B cell (primary cell): ENCODE measurements around the gene TSPYL1. TPM values are rescaled to one million over a fixed set of nuclear protein-coding genes. Genes with fewer than 3 reads are reported as not detected.

Source experiments
- ATAC-seq: fragments of 200-7000 bp; cut with Tn5 transposase; one replicate; pipeline ENCODE4 v1.10.0; 2021; ENCODE audit warnings: low read depth, mild to moderate bottlenecking, moderate number of reproducible peaks, moderate library complexity
- CTCF ChIA-PET: fragments of 350-600 bp; sonication (Branson Sonifier 250); formaldehyde crosslinking; loops from one replicate; lab custom pipeline; 2021; ENCODE audit warnings: antibody characterized with exemption, inconsistent platforms; lab: Charles Lee
- POLR2A ChIA-PET: fragments of 350-600 bp; sonication (Branson Sonifier 250); formaldehyde crosslinking; loops from one replicate; lab custom pipeline; 2021; ENCODE audit warnings: antibody characterized with exemption; lab: Charles Lee
- DNase-seq: peaks from one replicate; pipeline ENCODE4 v3.0.0; 2013
- H2AFZ ChIP-seq: 2 replicates; pipeline ENCODE4 v1.6.1; 2012; ENCODE audit warnings: mild to moderate bottlenecking, low read depth, low read length; ENCODE audit not compliant: insufficient read depth, poor library complexity, severe bottlenecking
- H3K27ac ChIP-seq, 2 donors: 1 replicate in 1 of 2; 2 replicates in 1 of 2; pipeline ENCODE4 v1.5.1; 2012 to 2013; ENCODE audit warnings: low read length in 2 of 2, mild to moderate bottlenecking in 2 of 2, moderate library complexity in 1 of 2
- H3K27me3 ChIP-seq, 4 experiments: fragments of 200-600 bp in 1 of 4; sonication (generic) in 1 of 4; replicated peaks in 1 of 4; 1 replicate in 2 of 4; 2 replicates in 2 of 4; pipeline versions ENCODE4 v1.6.1 to v1.7.0; 2013 to 2016; ENCODE audit warnings: low read length in 3 of 4, mild to moderate bottlenecking in 2 of 4, mixed read lengths in 1 of 4, moderate library complexity in 1 of 4; ENCODE audit not compliant: insufficient read depth in 4 of 4, control insufficient read depth in 3 of 4; ENCODE audit errors: control extremely low read depth in 1 of 4
- H3K36me3 ChIP-seq, 2 experiments: replicated peaks in 1 of 2; 1 replicate in 1 of 2; 2 replicates in 1 of 2; pipeline versions ENCODE4 v1.6.1 to v1.7.1; 2013; ENCODE audit warnings: low read length in 1 of 2; ENCODE audit not compliant: insufficient read depth in 2 of 2, control insufficient read depth in 1 of 2; ENCODE audit errors: control extremely low read depth in 1 of 2, extremely low read depth in 1 of 2
- H3K4me1 ChIP-seq, 2 donors: fragments of 200-600 bp in 1 of 2; sonication (generic) in 1 of 2; 1 replicate in 1 of 2; 2 replicates in 1 of 2; pipeline versions ENCODE4 v1.5.1 to v1.6.1; 2013 to 2017; ENCODE audit warnings: low read length in 2 of 2; ENCODE audit not compliant: control insufficient read depth in 2 of 2, insufficient read depth in 2 of 2
- H3K4me2 ChIP-seq: replicated peaks from 2 replicates; pipeline ENCODE3; 2012; ENCODE audit warnings: mild to moderate bottlenecking, low read depth, low read length; ENCODE audit not compliant: poor library complexity, severe bottlenecking
- H3K4me3 ChIP-seq, 5 experiments: fragments of 200-600 bp in 1 of 5; sonication (generic) in 1 of 5; 1 replicate in 3 of 5; 2 replicates in 2 of 5; pipeline versions ENCODE4 v1.5.1 to v1.7.0; 2011 to 2016; ENCODE audit warnings: low read length in 4 of 5, mild to moderate bottlenecking in 4 of 5, low read depth in 2 of 5, control low read depth in 1 of 5, moderate library complexity in 1 of 5; ENCODE audit not compliant: insufficient read depth in 1 of 5; ENCODE audit errors: control extremely low read depth in 1 of 5, extremely low read depth in 1 of 5
- H3K79me2 ChIP-seq: fragments of 200-600 bp; sonication (generic); one replicate; pipeline ENCODE4 v1.6.0; 2016; ENCODE audit warnings: low read length; ENCODE audit not compliant: control insufficient read depth, insufficient read depth
- H3K9ac ChIP-seq: fragments of 200-600 bp; sonication (generic); 2 replicates; pipeline ENCODE4 v1.6.1; 2017; ENCODE audit warnings: mild to moderate bottlenecking, low read length, moderate library complexity
- H3K9me3 ChIP-seq, 3 donors: one replicate each; pipeline versions ENCODE4 v1.6.1 to v1.7.1; 2013; ENCODE audit warnings: low read length in 2 of 3; ENCODE audit not compliant: control insufficient read depth in 2 of 3, insufficient read depth in 1 of 3; ENCODE audit errors: control extremely low read depth in 1 of 3
- H4K20me1 ChIP-seq: 2 replicates; pipeline ENCODE4 v1.6.0; 2012; ENCODE audit warnings: mild to moderate bottlenecking, low read length; ENCODE audit not compliant: insufficient read depth, control insufficient read depth, poor library complexity, severe bottlenecking
- H3K27ac Mint-ChIP-seq: one replicate; pipeline ENCODE4 v1.8.0; 2021; ENCODE audit warnings: mixed read lengths
- H3K27me3 Mint-ChIP-seq: one replicate; pipeline ENCODE4 v1.8.0; 2021; ENCODE audit warnings: mixed read lengths
- H3K4me1 Mint-ChIP-seq: one replicate; pipeline ENCODE4 v1.8.0; 2021; ENCODE audit warnings: mixed read lengths
- H3K4me3 Mint-ChIP-seq: one replicate; pipeline ENCODE4 v1.8.0; 2021; ENCODE audit warnings: mixed read lengths
- H3K9me3 Mint-ChIP-seq: one replicate; pipeline ENCODE4 v1.8.0; 2022; ENCODE audit warnings: mixed read lengths; ENCODE audit not compliant: insufficient read depth
- EZH2 ChIP-seq: IDR thresholded peaks from 2 replicates; pipeline ENCODE4 v1.6.1; 2012; ENCODE audit warnings: borderline replicate concordance, low read depth, mild to moderate bottlenecking, moderate library complexity, low read length; ENCODE audit not compliant: insufficient read depth, poor library complexity, severe bottlenecking
- WGBS: methylation state at CpG from one replicate; pipeline ENCODE4 v1.1.5; 2013; ENCODE audit warnings: missing lambda C conversion rate; ENCODE audit not compliant: insufficient coverage; 5-methylcytosine and 5-hydroxymethylcytosine counted together
- intact Hi-C: fragments of 100-400 bp; cut with micrococcal nuclease; formaldehyde crosslinking; loops from one replicate; pipeline ENCODE4 v1.10.0; 2022
- polyA plus RNA-seq: library from polyadenylated mRNA; depleted of rRNA; stranded (reverse); fragments of >200 nt; gene quantifications from 2 replicates; pipeline ENCODE4 v1.2.3, GENCODE V29; 2012
- total RNA-seq, 2 donors: library from RNA; stranded (reverse); fragments of 120-200 nt in 1 of 2; gene quantifications; 1 replicate in 1 of 2; 2 replicates in 1 of 2; pipeline versions ENCODE4 v1.2.3 to v1.2.4, GENCODE V29; 2013 to 2022
- TF ChIP-seq, protein P1 (sequence below): fragments of 200-600 bp; IDR thresholded peaks from one replicate; pipeline ENCODE4 v1.8.0; 2022; ENCODE audit warnings: antibody characterized with exemption, mild to moderate bottlenecking

Gene TSPYL1
- total and polyA plus RNA-seq, 2 donors (not counting 1 experiment from before 2014, with no cell fraction given): 93.3 to 101 TPM

DNA sequence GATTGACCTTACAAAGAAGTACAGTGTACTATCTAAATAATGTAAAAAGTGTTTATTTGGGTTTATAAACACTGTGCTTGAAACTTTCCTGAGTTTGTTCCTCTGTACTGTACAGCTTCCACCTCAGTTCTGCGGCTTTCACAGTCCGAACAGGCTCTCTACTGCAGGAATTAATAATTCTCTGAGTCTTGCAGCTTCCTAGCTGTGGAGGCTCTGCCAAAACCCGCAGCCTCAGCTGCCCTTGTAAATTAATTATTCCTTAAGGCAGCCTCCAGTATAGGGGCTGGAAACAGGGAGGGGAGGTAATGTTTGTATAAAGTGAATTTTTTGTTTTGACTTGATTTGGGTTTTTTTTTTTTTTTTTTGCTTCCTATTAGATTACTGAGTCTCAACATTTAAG, 45.0 kb downstream of the TSPYL1 start:
- H3K4me1 Mint-ChIP-seq: no peaks in the 10 kb centered on the region
- no peaks in the 10 kb centered on the region for H3K9me3 ChIP-seq
- no peaks in the 10 kb centered on the region for H3K27me3 Mint-ChIP-seq
- H3K4me2 ChIP-seq: no peak overlapping the region
- no peaks in the 10 kb centered on the region for H4K20me1 ChIP-seq
- ATAC-seq (no peak), DNase-seq (no peak)
- CTCF ChIA-PET: interaction anchor here (1.6 kb wide), 1 partner anchor 18 kb away, joined by 4 read pairs; no protein-coding TSS in a partner anchor
- H3K79me2 ChIP-seq: no peaks in the 10 kb centered on the region
- no peak for TF ChIP-seq EZH2
- TF ChIP-seq, protein P1, sequence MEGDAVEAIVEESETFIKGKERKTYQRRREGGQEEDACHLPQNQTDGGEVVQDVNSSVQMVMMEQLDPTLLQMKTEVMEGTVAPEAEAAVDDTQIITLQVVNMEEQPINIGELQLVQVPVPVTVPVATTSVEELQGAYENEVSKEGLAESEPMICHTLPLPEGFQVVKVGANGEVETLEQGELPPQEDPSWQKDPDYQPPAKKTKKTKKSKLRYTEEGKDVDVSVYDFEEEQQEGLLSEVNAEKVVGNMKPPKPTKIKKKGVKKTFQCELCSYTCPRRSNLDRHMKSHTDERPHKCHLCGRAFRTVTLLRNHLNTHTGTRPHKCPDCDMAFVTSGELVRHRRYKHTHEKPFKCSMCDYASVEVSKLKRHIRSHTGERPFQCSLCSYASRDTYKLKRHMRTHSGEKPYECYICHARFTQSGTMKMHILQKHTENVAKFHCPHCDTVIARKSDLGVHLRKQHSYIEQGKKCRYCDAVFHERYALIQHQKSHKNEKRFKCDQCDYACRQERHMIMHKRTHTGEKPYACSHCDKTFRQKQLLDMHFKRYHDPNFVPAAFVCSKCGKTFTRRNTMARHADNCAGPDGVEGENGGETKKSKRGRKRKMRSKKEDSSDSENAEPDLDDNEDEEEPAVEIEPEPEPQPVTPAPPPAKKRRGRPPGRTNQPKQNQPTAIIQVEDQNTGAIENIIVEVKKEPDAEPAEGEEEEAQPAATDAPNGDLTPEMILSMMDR: no peak
- no peak overlapping the region for H3K4me3 Mint-ChIP-seq
- H3K27ac ChIP-seq: no peak overlapping the region
- no peak overlapping the region for H3K4me3 ChIP-seq
- intact Hi-C loops: no loop called here
- POLR2A ChIA-PET: no interaction called here
- no peaks in the 10 kb centered on the region for H3K4me1 ChIP-seq
- H3K36me3 ChIP-seq: peaks cover 1 to 31% of the 10 kb centered on the region in 2 experiments
- no peak overlapping the region for H2AFZ ChIP-seq
- H3K27me3 ChIP-seq: no peaks in the 10 kb centered on the region
- H3K27ac Mint-ChIP-seq: no peak overlapping the region
- no peaks in the 10 kb centered on the region for H3K9me3 Mint-ChIP-seq
- H3K9ac ChIP-seq: no peak overlapping the region
- 86% methylated on average over 2 of the region's 3 CpGs for WGBS

DNA sequence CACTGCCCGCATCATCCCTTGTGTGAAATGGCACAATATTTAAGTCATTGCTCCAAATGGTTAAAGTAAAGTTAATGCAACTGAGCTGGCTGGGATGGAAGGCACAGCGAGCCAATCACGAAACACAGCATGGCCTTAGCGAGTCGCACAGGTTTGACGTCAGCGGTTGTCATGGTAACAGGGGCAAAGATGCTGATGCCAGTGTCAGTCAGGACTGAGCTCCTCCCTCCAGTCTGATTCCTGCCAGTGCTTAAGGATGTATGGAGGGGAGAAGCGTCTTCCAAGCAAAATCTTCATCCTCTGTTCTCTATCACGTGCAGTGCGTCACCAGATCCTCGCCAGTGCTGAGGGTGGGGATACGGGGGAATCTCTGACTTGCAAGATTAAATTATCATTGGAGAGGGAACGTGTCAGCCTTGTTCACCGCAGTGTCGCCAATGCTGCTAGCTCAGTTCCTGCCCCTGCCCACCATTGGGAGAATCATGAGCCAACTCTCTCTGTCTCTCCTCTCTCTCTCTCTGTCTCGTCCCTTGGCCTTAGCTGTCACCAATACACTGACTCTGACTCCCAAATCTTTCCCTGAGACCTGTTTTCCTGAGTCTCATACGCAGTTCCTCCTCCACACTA, 50.3 kb downstream of the TSPYL1 start:
- Mint-ChIP-seq H3K4me1 (no peaks in the 10 kb centered on the region), H3K9me3 (no peaks in the 10 kb centered on the region), H3K4me3 (no peak overlapping the region), H3K27me3 (no peaks in the 10 kb centered on the region), H3K27ac (no peak overlapping the region)
- ChIA-PET CTCF (no interaction called here), POLR2A (no interaction called here)
- intact Hi-C loops: no loop called here
- Histone ChIP-seq H3K4me2 (no peak overlapping the region), H3K27ac (no peak overlapping the region), H4K20me1 (no peaks in the 10 kb centered on the region), H3K9ac (no peak overlapping the region), H2AFZ (no peak overlapping the region), H3K27me3 (no peaks in the 10 kb centered on the region), H3K9me3 (no peaks in the 10 kb centered on the region), H3K79me2 (no peaks in the 10 kb centered on the region), H3K4me1 (no peaks in the 10 kb centered on the region), H3K4me3 (no peak overlapping the region), H3K36me3 (peaks cover 0 to 20% of the 10 kb centered on the region in 2 experiments)
- WGBS: 98% methylated on average over 13 of the region's 17 CpGs
- ATAC-seq (no peak), DNase-seq (peak; percentile 18)
- no peak for TF ChIP-seq EZH2
- TF ChIP-seq, protein P1: no peak
